GM21360 (cell line): ENCODE data around the gene KSR1.
"Not testable (repeated sequence)": the region's sequence is repeated elsewhere in the genome, so short reads cannot be mapped to it uniquely, and the experiment has no call there.

Source experiments
- ATAC-seq: cut with Tn5 transposase; IDR thresholded peaks from one replicate; pipeline ENCODE4 v1.9.1; 2021; ENCODE audit warnings: mild to moderate bottlenecking, moderate library complexity; ENCODE audit not compliant: unreplicated experiment

KSR1 gene

GRCh38 chr17:27452828-27453227 lies 3.4 kb upstream of the KSR1 start:
- no peak for ATAC-seq

GRCh38 chr17:27453471-27453870 lies 2.8 kb upstream of the KSR1 start:
- ATAC-seq: no peak

GRCh38 chr17:27454089-27454488 lies 2.2 kb upstream of the KSR1 start:
- ATAC-seq: no peak

- no peak for ATAC-seq
Observed at GRCh38 chr17:27455236-27455913, 873 bp upstream of the KSR1 start.

- no peak for ATAC-seq
Observed at GRCh38 chr17:27456681-27457359, 572 bp downstream of the KSR1 start.

- ATAC-seq: no peak
Observed at GRCh38 chr17:27457360-27457715, 1.1 kb downstream of the KSR1 start.

GRCh38 chr17:27457731-27458523 lies 1.7 kb downstream of the KSR1 start:
- no peak for ATAC-seq

- no peak for ATAC-seq
Observed at GRCh38 chr17:27458524-27458908, 2.3 kb downstream of the KSR1 start.

- no peak for ATAC-seq
Observed at GRCh38 chr17:27459433-27459832, 3.2 kb downstream of the KSR1 start.

- ATAC-seq: no peak
Observed at GRCh38 chr17:27460196-27460725, 4.0 kb downstream of the KSR1 start.

GRCh38 chr17:27461192-27461859 lies 5.1 kb downstream of the KSR1 start:
- ATAC-seq: no peak

GRCh38 chr17:27462149-27462548 lies 5.9 kb downstream of the KSR1 start:
- ATAC-seq: no peak

- ATAC-seq: no peak
Observed at GRCh38 chr17:27462714-27463113, 6.5 kb downstream of the KSR1 start.

GRCh38 chr17:27463235-27463677 lies 7.0 kb downstream of the KSR1 start:
- no peak for ATAC-seq

GRCh38 chr17:27464019-27464418 lies 7.8 kb downstream of the KSR1 start:
- ATAC-seq: not testable (repeated sequence)

GRCh38 chr17:27464431-27464830 lies 8.2 kb downstream of the KSR1 start:
- no peak for ATAC-seq

GRCh38 chr17:27465875-27466274 lies 9.6 kb downstream of the KSR1 start:
- not testable (repeated sequence) for ATAC-seq

- ATAC-seq: no peak
Observed at GRCh38 chr17:27466376-27466742, 10.1 kb downstream of the KSR1 start.

GRCh38 chr17:27466743-27467375 lies 10.6 kb downstream of the KSR1 start:
- ATAC-seq: peak; percentile 67

- no peak for ATAC-seq
Observed at GRCh38 chr17:27469256-27469655, 13.0 kb downstream of the KSR1 start.
